ENCODE measurements around the gene MIPEP.
"Not testable (repeated sequence)": the region's sequence is repeated elsewhere in the genome, so short reads cannot be mapped to it uniquely, and the experiment has no call there.

MIPEP gene

GRCh38 chr13:23888658-23889614 is at the start of gene MIPEP:
MIPEP (minus strand) TSS chr13:23889400; CDS start chr13:23889320, 80 bp downstream.
- DNase-seq (ENCODE audit: low read depth) = peak; percentile 97

GRCh38 chr13:23934520-23934919 is 45.3 kb upstream of the MIPEP start:
- no peak for DNase-seq (ENCODE audit: low read depth)

- DNase-seq (ENCODE audit: low read depth) = peak; percentile 96
Observed at GRCh38 chr13:23928985-23929384, 39.8 kb upstream of the MIPEP start.

GRCh38 chr13:23923031-23923430 is 33.8 kb upstream of the MIPEP start:
- no peak for DNase-seq (ENCODE audit: low read depth)

GRCh38 chr13:23922005-23922932 is 33.1 kb upstream of the MIPEP start:
- DNase-seq (ENCODE audit: low read depth) = peak; percentile 27

- peak; percentile 69 for DNase-seq (ENCODE audit: low read depth)
Observed at GRCh38 chr13:23921451-23921888, 32.3 kb upstream of the MIPEP start.

GRCh38 chr13:23919006-23919405 is 29.8 kb upstream of the MIPEP start:
- DNase-seq (ENCODE audit: low read depth) = no peak

- DNase-seq (ENCODE audit: low read depth) = peak; percentile 66
Observed at GRCh38 chr13:23918208-23918607, 29.0 kb upstream of the MIPEP start.

GRCh38 chr13:23915308-23915707 is 26.1 kb upstream of the MIPEP start:
- DNase-seq (ENCODE audit: low read depth) = no peak

- no peak for DNase-seq (ENCODE audit: low read depth)
Observed at GRCh38 chr13:23912469-23912868, 23.3 kb upstream of the MIPEP start.

- DNase-seq (ENCODE audit: low read depth) = no peak
Observed at GRCh38 chr13:23909606-23910005, 20.4 kb upstream of the MIPEP start.

- peak; percentile 38 for DNase-seq (ENCODE audit: low read depth)
Observed at GRCh38 chr13:23905766-23906165, 16.6 kb upstream of the MIPEP start.

- DNase-seq (ENCODE audit: low read depth) = no peak
Observed at GRCh38 chr13:23903906-23904280, 14.7 kb upstream of the MIPEP start.

- DNase-seq (ENCODE audit: low read depth) = no peak
Observed at GRCh38 chr13:23902975-23903905, 14.0 kb upstream of the MIPEP start.

- DNase-seq (ENCODE audit: low read depth) = peak; percentile 86
Observed at GRCh38 chr13:23901365-23901764, 12.2 kb upstream of the MIPEP start.

- peak; percentile 61 for DNase-seq (ENCODE audit: low read depth)
Observed at GRCh38 chr13:23899555-23899954, 10.4 kb upstream of the MIPEP start.

- DNase-seq (ENCODE audit: low read depth) = peak; percentile 28
Observed at GRCh38 chr13:23898101-23898500, 8.9 kb upstream of the MIPEP start.

- DNase-seq (ENCODE audit: low read depth) = not testable (repeated sequence)
Observed at GRCh38 chr13:23897452-23897919, 8.3 kb upstream of the MIPEP start, which contains the start of gene C1QTNF9B. C1QTNF9B (minus strand) TSS chr13:23897502.

- not testable (repeated sequence) for DNase-seq (ENCODE audit: low read depth)
Observed at GRCh38 chr13:23894746-23895145, 5.5 kb upstream of the MIPEP start.

GRCh38 chr13:23893791-23894190 is 4.6 kb upstream of the MIPEP start:
- not testable (repeated sequence) for DNase-seq (ENCODE audit: low read depth)

Measured in ELR (cell line).